Lower lobe of right lung (tissue), 2 donors: ENCODE data around the gene ZNF592. TPM values are rescaled to one million over a fixed set of nuclear protein-coding genes. Genes with fewer than 3 reads are reported as not detected.
A peak's percentile ranks its signal among the peaks of the same experiment; 100 is the strongest.

Experiments used
- ATAC-seq, 2 donors: fragments of 200-7000 bp; cut with Tn5 transposase; one replicate each; pipeline ENCODE4 v1.9.1; 2020 to 2022; ENCODE audit warnings: mild to moderate bottlenecking in 2 of 2, moderate library complexity in 2 of 2
- DNase-seq: peaks from one replicate; pipeline ENCODE4 v3.0.0-alpha.2; 2020
- H3K27ac ChIP-seq: fragments of 200-600 bp; one replicate; pipeline ENCODE4 v1.8.0; 2022
- H3K27me3 ChIP-seq: fragments of 200-600 bp; one replicate; pipeline ENCODE4 v1.8.0; 2022; ENCODE audit warnings: low read depth
- H3K36me3 ChIP-seq: fragments of 200-600 bp; one replicate; pipeline ENCODE4 v1.8.0; 2022; ENCODE audit warnings: mild to moderate bottlenecking
- H3K4me1 ChIP-seq: fragments of 200-600 bp; one replicate; pipeline ENCODE4 v1.8.0; 2022
- H3K4me3 ChIP-seq: fragments of 200-600 bp; one replicate; pipeline ENCODE4 v1.8.0; 2022; ENCODE audit warnings: mild to moderate bottlenecking
- H3K9me3 ChIP-seq: fragments of 200-600 bp; one replicate; pipeline ENCODE4 v1.8.0; 2022
- CTCF ChIP-seq: fragments of 200-600 bp; IDR thresholded peaks from one replicate; pipeline ENCODE4 v1.8.0; 2022; ENCODE audit warnings: antibody characterized with exemption, mild to moderate bottlenecking
- intact Hi-C: fragments of 100-400 bp; cut with DNase I; formaldehyde crosslinking; loops from one replicate; pipeline ENCODE4 v1.11.0; 2022
- total RNA-seq: library from RNA; stranded (reverse); fragmentation: NEBNext Ultra II Directional; extraction: Animal tissue kit (Norgen Biotek cat#: 25700); gene quantifications from one replicate; pipeline ENCODE4 v1.2.1, GENCODE V29; 2021
- donor health status: DM: no; HTN: yes; CAD: no; lungs with severe emphysema.

The ZNF592 gene
- total RNA-seq, 1 donor from 2014 or later = 34.8 TPM

- intact Hi-C loops = no loop called here
- peak; percentile 70 for DNase-seq
- ATAC-seq = peak; percentile 77 to 80
- Histone ChIP-seq H3K27me3 (no peaks in the 10 kb centered on the region), H3K9me3 (no peaks in the 10 kb centered on the region), H3K4me3 (peak within 1 kb of the TSS; percentile 45), H3K4me1 (peaks cover 48% of the 10 kb centered on the region), H3K36me3 (no peaks in the 10 kb centered on the region), H3K27ac (peak within 1 kb of the TSS; percentile 83)
- peak; percentile 6 for TF ChIP-seq CTCF
Observed at GRCh38 chr15:84816694-84817465, 68.5 kb downstream of the ZNF592 start, which contains the start of gene ALPK3. Gene ALPK3 (plus strand): TSS chr15:84817356. CDS start chr15:84817453, 97 bp downstream.

- DNase-seq (no peak), ATAC-seq (peak; percentile 61 to 72)
- TF ChIP-seq CTCF = no peak
- Histone ChIP-seq H3K9me3 (no peaks in the 10 kb centered on the region), H3K4me1 (peaks cover 54% of the 10 kb centered on the region), H3K27me3 (no peaks in the 10 kb centered on the region), H3K36me3 (no peaks in the 10 kb centered on the region), H3K4me3 (peak overlapping the region; percentile 45), H3K27ac (peak overlapping the region; percentile 83)
- intact Hi-C loops = no loop called here
Observed at GRCh38 chr15:84817466-84818081, 69.2 kb downstream of the ZNF592 start.

- no peaks in the 10 kb centered on the region for H3K9me3 ChIP-seq
- DNase-seq = no peak
- peak overlapping the region; percentile 83 for H3K27ac ChIP-seq
- ATAC-seq = peak; percentile 40 to 69
- no peaks in the 10 kb centered on the region for H3K27me3 ChIP-seq
- no peak for TF ChIP-seq CTCF
- H3K36me3 ChIP-seq = no peaks in the 10 kb centered on the region
- peak overlapping the region; percentile 45 for H3K4me3 ChIP-seq
- peaks cover 63% of the 10 kb centered on the region for H3K4me1 ChIP-seq
- intact Hi-C loops = no loop called here
Observed at GRCh38 chr15:84818261-84819131, 70.1 kb downstream of the ZNF592 start.

- DNase-seq = no peak
- no peak for TF ChIP-seq CTCF
- H3K4me3 ChIP-seq = no peak overlapping the region
- no peaks in the 10 kb centered on the region for H3K36me3 ChIP-seq
- ATAC-seq = no peak
- no peaks in the 10 kb centered on the region for H3K27me3 ChIP-seq
- H3K9me3 ChIP-seq = no peaks in the 10 kb centered on the region
- intact Hi-C loops = no loop called here
- peak overlapping the region; percentile 83 for H3K27ac ChIP-seq
- H3K4me1 ChIP-seq = peaks cover 68% of the 10 kb centered on the region
Observed at GRCh38 chr15:84819291-84819768, 70.9 kb downstream of the ZNF592 start.

- Histone ChIP-seq H3K27me3 (no peaks in the 10 kb centered on the region), H3K27ac (peak overlapping the region; percentile 83), H3K36me3 (no peaks in the 10 kb centered on the region), H3K9me3 (no peaks in the 10 kb centered on the region), H3K4me1 (peaks cover 68% of the 10 kb centered on the region), H3K4me3 (no peak overlapping the region)
- intact Hi-C loops = no loop called here
- ATAC-seq (no peak), DNase-seq (no peak)
- no peak for TF ChIP-seq CTCF
Observed at GRCh38 chr15:84819791-84820190, 71.4 kb downstream of the ZNF592 start.
